T-helper 9 cell (primary cell): ENCODE data around the gene ERG.

Experiments used
- DNase-seq: peaks from one replicate; pipeline ENCODE4 v3.0.0-alpha.2; 2020

Gene ERG

DNA sequence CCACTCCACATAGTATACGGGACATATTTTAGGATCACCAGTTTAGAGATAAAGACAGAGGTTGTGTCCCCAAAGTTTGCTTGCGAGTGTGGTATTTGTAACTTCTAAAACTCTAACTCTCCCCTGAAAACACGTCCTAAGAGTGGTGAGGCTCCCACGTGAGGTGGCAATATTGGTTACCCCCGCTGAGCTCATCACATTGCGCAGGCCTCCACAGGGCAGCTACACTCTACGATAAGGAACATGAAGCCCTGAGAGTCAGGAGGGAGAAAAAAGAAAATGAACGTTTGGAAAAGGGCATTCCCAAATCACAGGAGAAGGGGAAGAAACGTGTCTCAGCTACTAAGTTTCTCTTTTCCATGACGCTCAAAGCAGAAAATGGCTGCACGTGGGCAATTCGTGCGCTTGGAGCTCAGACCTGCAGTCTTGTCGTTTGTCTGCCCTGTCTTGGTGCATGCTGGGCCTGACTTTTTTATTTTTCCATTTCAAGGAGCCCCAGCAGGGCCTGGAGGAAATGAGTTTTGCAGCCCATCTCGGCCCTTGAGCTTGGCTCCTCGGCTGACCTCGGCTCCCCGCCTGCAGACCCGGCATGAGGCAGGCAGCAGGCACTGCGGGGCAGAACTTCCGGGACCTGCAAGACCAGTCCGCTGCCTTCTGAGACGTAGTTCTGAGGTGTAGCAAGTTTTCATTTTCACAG, 25.7 kb downstream of the ERG start:
- DNase-seq, result no peak

DNA sequence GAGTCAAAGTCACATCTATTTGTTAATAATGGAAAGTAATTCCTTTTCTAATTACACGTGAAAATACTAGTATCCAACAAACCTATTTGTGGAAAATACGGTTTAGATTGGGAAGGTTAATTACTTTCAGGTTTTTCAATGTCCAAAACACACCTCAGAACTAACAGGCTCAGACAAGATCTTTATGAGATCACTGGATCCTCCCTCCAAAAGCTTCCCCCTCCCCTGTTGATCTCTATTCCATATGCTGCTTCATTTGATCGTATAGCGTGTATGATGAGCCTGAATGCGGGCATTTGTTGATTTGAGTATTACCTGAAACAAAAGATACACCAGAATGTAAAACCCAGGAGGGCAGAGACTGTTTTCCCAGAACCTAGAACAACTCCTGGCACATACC, 26.5 kb downstream of the ERG start:
- DNase-seq, result no peak

DNA sequence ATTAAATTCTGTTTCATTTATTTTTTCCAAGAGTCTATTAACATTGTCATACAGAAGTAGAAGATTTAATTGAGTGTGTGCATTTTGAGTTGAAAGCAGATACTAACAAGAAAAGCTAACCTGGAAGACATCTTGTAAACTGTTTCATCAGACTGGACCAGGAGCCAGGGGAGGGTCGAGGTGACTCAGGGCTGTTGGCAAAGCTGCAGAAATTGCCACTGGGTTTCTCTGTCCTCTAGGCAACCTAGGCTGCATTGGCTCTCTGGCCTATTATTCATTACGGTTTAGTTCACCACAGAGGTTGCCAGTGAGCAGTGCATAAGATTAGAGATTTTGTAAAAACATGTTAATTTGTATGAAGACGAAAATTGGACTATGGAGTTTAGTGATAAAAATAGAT, 27.5 kb downstream of the ERG start:
- no peak for DNase-seq

GRCh38 chr21:38469642-38470041, 28.6 kb downstream of the ERG start:
- DNase-seq, result no peak

GRCh38 chr21:38468989-38469388, 29.3 kb downstream of the ERG start:
- DNase-seq, result no peak

GRCh38 chr21:38467911-38468310, 30.4 kb downstream of the ERG start:
- no peak for DNase-seq

DNA sequence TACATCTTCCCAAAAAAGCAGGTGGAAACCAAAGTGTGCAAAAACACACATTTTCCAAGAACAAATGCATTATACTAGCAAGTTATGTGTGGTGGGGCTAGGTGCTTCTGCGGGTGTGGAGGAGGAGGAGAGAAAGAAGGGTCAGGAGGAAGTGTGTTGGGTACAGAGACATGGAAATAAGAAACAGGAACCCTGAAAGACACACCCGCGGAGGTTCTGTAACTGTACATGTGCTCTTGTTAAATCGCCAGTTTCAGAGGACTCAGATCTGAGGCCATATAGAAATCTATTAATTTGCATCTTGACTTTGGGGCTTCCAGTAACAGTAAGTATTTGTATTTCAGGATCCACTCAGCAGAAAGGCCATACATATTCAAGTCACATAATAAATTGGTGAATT, 30.9 kb downstream of the ERG start:
- DNase-seq, result no peak

DNA sequence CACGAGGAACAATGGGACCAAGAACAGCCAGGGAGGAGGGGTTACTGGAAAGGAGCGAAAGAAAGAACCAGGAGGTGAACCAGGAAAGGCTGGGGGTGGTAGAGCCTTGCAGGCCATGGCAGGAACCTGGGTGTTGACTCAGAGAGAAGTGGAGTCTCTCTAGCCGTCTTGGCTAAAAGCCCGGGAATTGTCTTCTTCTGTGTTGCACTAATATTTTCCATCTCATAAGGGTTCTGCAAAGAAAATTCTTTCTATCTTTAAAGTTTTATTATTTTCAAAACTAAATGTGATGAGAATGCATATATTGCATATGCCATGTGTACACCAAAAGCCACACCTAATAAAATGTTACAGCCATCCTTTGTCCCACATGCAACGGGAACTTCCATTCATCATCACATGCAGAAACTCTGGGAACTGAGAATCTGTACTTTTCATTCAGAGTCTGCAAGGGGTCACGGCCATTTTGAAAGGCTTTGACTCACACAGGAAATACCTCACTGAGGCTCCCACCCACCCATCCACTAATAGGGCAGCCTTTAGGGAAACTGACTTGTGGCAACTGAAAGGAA, 38.0 kb downstream of the ERG start:
- no peak for DNase-seq

GRCh38 chr21:38459490-38459889, 38.8 kb downstream of the ERG start:
- DNase-seq, result no peak

DNA sequence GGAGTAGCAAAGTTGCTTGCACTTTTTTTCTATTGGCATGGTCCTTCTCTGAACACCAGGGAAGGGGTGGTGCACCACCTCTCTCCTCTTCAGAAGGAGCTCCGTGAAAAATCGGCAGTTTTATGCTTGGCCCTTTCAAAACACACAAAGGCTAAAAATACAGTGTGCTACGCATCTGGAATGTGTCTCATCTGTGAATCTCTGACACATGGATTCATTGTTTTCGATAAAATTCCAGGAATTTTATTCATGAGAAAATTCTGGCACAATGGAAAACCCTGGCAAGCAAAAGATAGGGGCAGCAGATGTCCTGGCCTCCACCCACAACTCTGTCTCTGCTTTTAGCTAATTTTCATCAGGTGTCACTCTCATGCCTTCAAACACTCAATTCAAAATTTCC, 42.9 kb downstream of the ERG start:
- no peak for DNase-seq

DNA sequence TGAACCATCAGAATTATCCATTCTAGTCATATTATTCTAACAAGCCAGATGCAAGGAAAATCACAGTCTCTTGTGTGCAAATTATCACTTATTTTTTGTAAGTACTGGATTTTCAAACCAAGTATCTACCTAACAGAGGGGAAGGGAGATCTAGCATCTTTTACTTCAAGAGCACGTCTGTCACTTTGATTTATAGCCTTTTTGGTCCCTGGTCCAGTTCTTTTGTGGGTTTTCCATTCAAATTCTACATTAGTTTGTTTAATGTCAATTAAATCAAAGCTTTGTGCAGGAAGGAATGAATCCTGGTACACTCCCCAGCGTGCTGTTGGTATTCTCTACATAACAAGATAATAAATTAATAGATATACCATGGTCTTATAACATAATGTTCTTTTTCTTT, 43.6 kb downstream of the ERG start:
- no peak for DNase-seq

- DNase-seq, result no peak
These were observed 44.1 kb downstream of the ERG start for GRCh38 chr21:38454161-38454560.

GRCh38 chr21:38448671-38449385, 49.4 kb downstream of the ERG start:
- DNase-seq, result no peak

DNA sequence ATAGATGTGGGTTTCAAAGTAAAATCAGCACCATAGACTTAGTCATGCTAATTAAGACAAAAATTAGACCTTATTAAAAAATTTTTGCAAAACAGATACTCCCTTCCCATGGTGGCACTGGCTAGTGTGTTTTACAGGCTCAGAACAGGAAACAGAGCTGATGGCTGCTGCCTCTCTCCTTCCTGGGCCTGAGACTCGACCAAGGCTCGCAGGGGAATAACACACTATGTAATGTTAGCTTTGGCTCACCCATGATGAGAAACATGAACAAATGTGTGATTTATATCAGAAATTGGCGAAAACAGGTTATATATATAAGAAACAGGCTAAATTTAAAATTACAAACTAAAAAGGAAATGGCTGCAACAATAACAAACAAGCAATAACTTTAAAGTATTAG, 50.7 kb downstream of the ERG start:
- no peak for DNase-seq

- no peak for DNase-seq
These were observed 53.6 kb downstream of the ERG start for GRCh38 chr21:38444691-38445090.

DNA sequence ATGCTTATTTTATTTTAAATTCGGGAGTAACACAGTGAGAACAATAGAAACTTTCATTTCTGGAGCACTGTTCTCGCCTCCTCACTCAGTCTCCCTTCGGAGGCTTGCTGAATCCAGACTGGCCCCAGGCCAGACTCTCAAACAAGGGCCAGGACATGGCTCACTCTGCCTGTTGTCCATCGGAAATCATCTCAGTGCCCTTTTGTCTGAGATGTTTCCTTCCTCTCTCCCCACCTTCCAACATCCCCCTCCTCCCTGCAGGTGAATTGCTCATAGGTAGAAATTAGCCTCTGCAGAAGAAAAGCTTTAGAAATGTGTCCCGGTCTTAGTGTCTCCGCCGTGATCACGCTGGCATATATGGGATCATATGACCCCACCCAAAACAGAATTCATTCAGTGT, 55.2 kb downstream of the ERG start:
- DNase-seq, result no peak

DNA sequence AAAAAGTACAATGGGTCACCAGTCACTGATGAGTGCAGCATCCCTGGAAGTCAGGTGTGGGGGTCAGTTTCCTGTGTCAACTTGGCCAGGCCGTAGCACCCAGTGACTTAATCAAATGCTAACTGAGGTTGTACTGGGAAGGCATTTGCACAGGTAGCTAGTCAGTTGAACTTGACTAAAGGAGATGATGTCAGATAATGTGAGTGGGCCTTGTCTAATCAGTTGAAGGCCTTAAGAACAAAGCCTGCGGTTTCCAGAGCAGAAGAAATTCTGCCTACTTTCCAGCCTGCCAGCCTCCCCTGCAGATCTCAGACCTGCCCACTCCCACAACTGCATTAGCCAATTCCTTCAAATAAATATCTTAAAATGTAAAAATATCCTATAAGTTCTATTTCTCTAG, 57.1 kb downstream of the ERG start:
- no peak for DNase-seq

DNA sequence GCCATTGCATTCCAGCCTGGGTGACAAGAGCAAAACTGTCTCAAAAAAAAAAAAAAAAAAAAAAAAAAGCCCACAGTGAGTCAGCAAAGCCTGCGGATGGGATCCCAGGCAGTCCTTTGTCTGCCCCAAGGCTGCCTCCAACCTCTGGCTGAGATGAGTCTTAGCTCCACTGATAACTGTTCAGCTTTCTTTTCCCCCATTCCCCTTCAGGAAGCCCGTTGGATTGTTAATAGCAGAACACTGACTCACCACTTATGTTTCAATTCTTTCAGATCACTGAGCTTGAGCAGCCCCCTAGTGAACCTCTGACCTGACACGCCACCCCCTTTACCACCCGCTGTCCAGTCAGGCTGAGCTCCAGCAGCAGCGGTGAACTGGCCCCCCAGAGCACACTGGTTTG, 57.5 kb downstream of the ERG start:
- no peak for DNase-seq

- no peak for DNase-seq
These were observed 58.3 kb downstream of the ERG start for GRCh38 chr21:38439957-38440356.

DNA sequence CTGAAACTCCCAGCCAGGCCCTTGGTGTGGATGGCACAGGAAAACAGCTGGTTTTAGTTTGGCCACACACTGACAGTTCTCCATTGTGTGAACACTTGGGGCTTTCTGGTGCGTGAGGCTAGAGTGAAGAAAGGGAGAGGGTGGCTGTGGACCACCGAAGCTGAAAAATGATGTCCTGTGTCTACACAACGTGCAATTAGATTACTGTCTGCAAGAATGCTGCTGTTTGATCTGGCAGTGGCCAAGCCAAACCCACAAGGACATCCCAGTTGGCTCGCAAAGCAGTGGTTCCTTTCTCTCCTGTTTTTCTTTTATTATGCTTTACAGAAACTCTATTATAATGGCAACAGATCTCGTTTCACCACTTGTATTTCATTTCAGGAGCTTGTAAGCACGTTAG, 58.9 kb downstream of the ERG start:
- no peak for DNase-seq

DNA sequence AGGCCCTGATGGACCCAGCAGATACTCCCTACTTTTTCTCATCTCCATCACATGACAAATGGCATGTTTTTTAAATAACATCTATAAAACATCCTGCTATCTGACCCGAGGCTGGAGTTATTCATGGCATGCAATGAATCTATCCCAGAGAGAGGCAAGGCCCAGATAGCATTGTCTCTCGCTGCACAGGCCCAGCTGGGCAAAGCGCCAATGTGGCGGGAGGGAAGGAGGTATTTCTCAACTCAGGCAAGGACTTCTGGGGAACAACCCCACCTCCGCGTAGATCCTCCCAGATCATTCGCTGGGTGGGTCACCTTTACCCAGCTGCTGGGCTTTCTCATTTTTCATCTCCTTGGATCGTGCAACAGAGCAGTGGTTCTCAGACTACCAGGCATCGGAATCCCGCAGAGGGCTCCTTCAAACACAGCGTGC, 59.8 kb downstream of the ERG start:
- DNase-seq, result no peak

DNA sequence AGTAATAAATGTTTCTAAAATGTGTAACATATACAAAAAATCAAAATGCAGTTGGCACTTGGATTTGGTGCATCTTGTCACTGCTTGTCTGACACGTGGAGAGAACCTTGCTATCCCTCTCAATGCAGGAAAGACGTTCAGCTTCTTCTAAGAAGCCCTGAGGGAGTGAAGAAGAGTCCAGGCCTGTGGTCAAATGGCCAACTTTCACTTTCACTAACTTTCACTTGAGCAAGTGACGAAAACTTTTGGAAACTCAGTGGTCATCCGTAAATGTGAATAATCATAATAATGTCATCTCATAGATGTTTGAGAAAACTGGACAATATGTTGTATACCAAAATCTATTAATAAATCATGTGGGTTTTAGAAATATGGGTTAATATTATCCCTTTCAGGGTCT, 61.9 kb downstream of the ERG start:
- DNase-seq, result no peak

- DNase-seq, result no peak
These were observed 63.3 kb downstream of the ERG start for GRCh38 chr21:38434913-38435533.

- no peak for DNase-seq
These were observed 64.8 kb downstream of the ERG start for GRCh38 chr21:38433471-38433870.
